Left renal cortex interstitium (tissue), 4 donors: ENCODE data around the gene KRTAP5-2. TPM values are rescaled to one million over a fixed set of nuclear protein-coding genes. Genes with fewer than 3 reads are reported as not detected.

ENCODE experiments used
- DNase-seq, 4 donors: peaks; one replicate each; pipeline ENCODE4 v3.0.0-alpha.2; 2013; ENCODE audit warnings: low read depth in 4 of 4, low spot score in 2 of 4, missing footprints in 1 of 4
- polyA plus RNA-seq, 4 donors: library from polyadenylated mRNA; unstranded; fragments of 120-200 nt; gene quantifications; one replicate each; pipeline ENCODE4 v1.2.1, GENCODE V29; 2013; ENCODE audit not compliant: insufficient read length in 4 of 4

The KRTAP5-2 gene
- polyA plus RNA-seq, 4 donors, result 0.13 TPM; not detected in 3

GRCh38 chr11:1570001-1570453 lies 28.1 kb downstream of the KRTAP5-2 start:
- no peak for DNase-seq

- no peak for DNase-seq
Measured at GRCh38 chr11:1569251-1569780, 28.8 kb downstream of the KRTAP5-2 start.

- no peak for DNase-seq
Measured at GRCh38 chr11:1568441-1568911, 29.6 kb downstream of the KRTAP5-2 start.

GRCh38 chr11:1567721-1568100 lies 30.4 kb downstream of the KRTAP5-2 start:
- no peak for DNase-seq

DNA sequence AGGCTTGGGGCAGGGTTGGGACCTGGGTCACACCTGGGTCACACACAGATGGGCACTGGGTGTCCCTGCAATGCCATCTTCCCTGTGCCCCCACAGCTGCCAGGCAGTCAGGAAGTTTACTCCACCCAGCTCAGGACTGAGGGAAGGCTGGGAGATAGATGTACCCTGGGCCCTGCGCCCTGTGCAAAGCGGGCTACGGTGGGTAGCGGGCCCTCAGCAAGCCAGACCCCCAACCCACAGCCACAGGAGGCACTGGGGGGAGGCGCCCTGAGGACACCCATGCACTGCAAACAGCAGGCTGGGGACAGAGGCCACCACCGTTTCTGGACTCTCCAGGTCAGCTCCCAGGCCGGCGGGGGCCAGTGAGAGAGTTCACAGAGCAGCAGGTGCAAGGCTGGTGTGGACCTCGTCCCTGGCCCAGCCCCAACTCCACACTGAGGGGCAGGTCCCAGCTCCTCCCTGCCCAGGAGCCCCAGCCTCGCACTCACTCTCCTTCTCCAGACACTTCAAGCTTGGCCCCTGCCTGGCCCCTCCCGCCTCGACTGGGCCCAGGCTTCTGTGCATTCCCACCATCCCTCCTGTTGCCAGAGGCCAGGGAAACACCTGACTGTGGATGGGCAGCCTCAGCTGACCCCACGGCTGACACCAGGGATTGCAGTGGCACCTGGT lies 30.9 kb downstream of the KRTAP5-2 start:
- no peak for DNase-seq

DNA sequence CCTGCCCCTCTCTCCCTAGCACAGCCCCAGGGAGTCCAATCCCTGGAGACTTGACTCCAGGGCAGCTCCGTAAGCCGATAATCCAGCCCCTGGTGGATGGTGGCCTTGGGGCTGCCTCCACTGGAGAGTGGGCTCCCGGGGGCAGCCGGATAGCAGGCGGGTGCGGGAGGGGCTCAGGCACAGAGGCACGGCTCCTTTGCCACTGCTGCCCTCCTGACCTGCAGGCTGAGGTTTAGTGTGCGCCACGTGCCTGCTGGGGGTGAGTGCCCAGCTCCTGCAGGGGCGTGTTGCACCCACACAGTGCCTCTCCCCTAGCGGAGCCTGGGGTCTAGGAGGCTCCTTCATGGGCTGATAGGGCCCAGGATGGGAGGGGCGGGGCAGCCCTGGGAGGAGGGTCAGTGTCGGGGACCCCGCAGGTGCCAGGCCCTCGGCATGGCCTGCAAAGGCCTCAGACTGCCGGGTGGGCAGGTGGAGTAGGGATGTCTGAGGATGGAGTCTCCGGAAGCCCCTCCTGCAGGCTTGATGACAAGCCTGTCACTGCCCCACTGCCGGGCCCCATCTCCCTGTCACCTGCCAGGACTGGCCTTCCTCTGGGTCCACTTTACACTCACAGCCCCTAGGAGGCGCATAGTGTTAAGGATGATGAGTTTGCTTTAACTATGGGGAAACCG lies 31.6 kb downstream of the KRTAP5-2 start:
- no peak for DNase-seq

- DNase-seq, result no peak
Measured at GRCh38 chr11:1565904-1566247, 32.2 kb downstream of the KRTAP5-2 start.

DNA sequence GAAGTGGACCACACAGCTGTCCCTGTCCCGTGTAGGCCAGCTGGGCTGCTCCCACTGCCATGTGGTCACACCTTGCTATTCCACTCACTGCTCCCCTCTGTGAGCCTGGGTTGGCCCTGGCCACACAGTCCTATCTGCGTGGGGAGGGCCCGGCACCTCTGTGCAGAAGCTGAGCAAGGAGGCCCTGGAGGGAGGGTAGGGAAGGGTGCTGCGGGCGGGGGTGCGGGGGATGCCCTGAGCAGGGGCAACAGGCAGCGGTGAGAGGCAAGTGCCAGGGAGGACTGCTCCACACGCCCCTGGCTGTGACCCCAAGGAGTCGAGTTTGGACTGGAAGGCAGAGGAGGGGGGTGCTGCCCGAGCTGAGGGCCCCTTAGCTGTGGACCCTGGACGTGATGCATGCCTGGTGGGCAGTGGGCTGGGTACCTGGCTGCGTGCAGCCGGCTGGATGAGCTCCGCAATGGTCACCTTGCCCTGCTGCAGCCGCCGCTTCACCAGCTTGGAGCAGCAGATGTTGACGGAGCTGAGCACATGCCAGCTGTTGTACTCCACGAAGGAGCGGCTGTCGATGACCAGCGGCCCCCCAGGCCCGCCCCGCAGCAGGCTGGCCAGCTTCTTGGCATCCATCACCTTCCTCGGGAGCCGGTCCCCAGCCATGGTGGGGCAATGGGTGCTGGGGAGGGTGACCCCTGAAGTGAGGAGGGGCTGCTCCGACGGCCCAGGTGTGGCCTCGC lies 32.8 kb downstream of the KRTAP5-2 start:
- DNase-seq, result no peak

GRCh38 chr11:1564535-1565172 lies 33.4 kb downstream of the KRTAP5-2 start:
- no peak for DNase-seq

GRCh38 chr11:1563697-1564534 lies 34.2 kb downstream of the KRTAP5-2 start:
- no peak for DNase-seq

GRCh38 chr11:1563149-1563638 lies 34.9 kb downstream of the KRTAP5-2 start:
- no peak for DNase-seq

DNA sequence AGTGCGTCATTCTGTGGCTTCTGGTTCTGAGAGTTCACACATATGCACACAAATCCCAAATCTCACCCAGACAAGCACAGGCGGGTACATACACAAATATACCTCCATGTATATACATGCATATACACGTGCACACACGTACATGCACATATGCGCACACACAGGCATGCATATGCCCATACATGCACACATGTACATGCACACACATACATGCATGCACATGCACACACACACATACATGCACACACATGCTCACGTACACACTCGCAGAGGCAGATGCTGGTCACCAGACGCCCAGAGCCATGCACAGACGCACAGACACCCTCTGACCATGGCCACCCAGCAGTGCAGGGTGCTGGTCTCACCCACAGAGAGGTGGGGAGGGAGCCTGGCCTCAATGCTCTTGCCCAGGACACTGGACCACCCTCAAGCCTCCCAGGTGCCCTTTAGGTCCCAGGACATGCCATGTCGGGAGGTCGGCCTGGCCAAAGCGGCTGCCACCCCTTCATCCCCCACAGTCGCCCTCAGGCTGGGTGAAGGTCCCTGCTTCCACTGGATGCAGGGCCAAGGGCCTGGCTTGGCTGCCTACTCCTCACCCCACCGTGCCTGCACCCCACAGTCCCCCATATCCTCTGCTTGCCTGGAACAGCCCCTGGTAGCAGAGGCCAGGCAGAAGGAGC lies 35.5 kb downstream of the KRTAP5-2 start:
- no peak for DNase-seq

DNA sequence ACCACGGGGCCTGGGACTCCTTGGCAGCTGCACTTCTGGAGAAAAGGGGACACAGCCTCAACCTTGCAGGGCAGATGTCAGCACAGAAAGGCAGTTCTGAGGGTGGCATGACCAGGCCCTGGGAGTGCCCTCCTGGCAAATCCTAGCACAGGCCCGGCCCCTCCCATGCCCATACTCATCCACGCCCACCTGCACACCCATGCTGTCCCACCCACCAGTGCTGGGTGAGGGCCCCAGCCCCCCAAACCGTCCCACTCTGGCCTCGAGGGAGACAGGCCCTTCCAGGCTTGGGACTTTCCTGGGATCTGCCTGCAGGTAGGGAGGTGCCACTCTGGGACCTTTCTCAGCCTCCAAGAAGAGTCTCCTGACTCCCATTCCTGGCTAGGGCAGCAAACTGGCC lies 36.1 kb downstream of the KRTAP5-2 start:
- no peak for DNase-seq

- DNase-seq, result no peak
Measured at GRCh38 chr11:1561266-1561665, 36.8 kb downstream of the KRTAP5-2 start.

GRCh38 chr11:1560649-1561251 lies 37.3 kb downstream of the KRTAP5-2 start:
- no peak for DNase-seq

- no peak for DNase-seq
Measured at GRCh38 chr11:1560002-1560648, 38.0 kb downstream of the KRTAP5-2 start.

DNA sequence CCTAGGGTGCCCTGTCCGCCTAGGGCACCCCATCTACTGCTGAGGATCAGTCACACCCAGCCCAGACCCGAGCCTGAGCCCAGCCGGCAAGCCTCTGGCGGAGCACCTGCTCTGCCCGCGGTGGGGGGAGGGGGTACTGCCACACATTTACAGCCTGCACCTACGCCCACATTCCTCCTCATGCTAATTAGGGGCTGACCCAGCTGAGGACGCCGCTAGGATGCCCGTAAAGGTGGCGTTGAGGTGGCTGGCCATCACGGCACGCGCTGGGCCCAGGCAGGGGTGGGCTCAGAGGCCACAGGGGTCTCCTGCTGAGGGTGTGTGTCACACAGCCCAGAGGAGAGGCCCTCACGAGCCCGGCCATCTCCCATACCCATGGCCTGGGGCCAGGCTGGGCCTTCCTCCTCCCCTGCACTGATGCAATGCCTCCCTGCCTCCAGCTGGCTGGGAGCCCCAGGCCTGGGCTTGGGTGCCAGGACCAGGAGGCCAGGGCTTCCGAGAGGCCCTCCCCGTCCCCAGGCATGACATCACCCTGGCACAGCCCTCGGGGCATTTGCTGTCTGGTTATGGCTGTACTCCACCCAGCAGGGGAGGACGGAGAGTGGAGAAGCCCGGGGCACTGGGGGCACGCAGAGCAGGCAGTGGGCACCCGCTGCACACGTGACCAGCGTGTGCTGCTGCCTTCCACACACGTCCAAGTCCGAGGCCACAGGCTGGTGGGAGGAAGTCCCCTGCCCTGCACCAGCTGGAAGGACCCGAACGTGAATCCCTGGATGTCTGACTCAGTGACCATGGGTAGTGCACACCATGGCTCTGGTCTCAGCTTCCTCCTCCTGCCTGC lies 38.8 kb downstream of the KRTAP5-2 start:
- DNase-seq, result no peak

GRCh38 chr11:1558775-1559110 lies 39.4 kb downstream of the KRTAP5-2 start:
- DNase-seq, result no peak
